MCF 10A (cell line): ENCODE results near the gene HOXA6. TPM values are rescaled to one million over a fixed set of nuclear protein-coding genes. Genes with fewer than 3 reads are reported as not detected.

Experiments
- BruUV-seq: library from RNA; stranded (reverse); fragments of 400-500 nt; replicated peaks from 2 replicates; lab custom pipeline; 2021; lab: Mats Ljungman, UMichigan
- CTCF ChIA-PET: fragments of 300-600 bp; sonication (Branson Sonifier 250); formaldehyde crosslinking; extraction: SDS; loops from one replicate; lab custom pipeline; 2021; ENCODE audit warnings: antibody characterized with exemption, inconsistent platforms; lab: Yijun Ruan, JAX
- POLR2A ChIA-PET: fragments of 300-600, 350-650 bp; sonication (Branson Sonifier 250); formaldehyde crosslinking; extraction: SDS; loops from one replicate; lab custom pipeline; 2020; ENCODE audit warnings: antibody characterized with exemption, inconsistent platforms; lab: Yijun Ruan, JAX
- DNase-seq: peaks from one replicate; pipeline ENCODE4 v3.0.0-alpha.2; 2018; ENCODE audit not compliant: unreplicated experiment
- H3K27ac Mint-ChIP-seq: one replicate; pipeline ENCODE4 v1.8.0; 2022; ENCODE audit warnings: mild to moderate bottlenecking, low read depth, mixed read lengths; ENCODE audit not compliant: unreplicated experiment
- H3K27me3 Mint-ChIP-seq: one replicate; pipeline ENCODE4 v1.8.0; 2022; ENCODE audit warnings: mixed read lengths; ENCODE audit not compliant: insufficient read depth, unreplicated experiment
- H3K36me3 Mint-ChIP-seq: one replicate; pipeline ENCODE4 v1.8.0; 2022; ENCODE audit warnings: mild to moderate bottlenecking, moderate library complexity, mixed read lengths; ENCODE audit not compliant: insufficient read depth, unreplicated experiment
- H3K4me1 Mint-ChIP-seq: one replicate; pipeline ENCODE4 v1.8.0; 2022; ENCODE audit warnings: mixed read lengths; ENCODE audit not compliant: insufficient read depth, unreplicated experiment
- H3K4me3 Mint-ChIP-seq: one replicate; pipeline ENCODE4 v1.8.0; 2022; ENCODE audit warnings: mild to moderate bottlenecking, moderate library complexity, mixed read lengths; ENCODE audit not compliant: unreplicated experiment
- H3K9me3 Mint-ChIP-seq: one replicate; pipeline ENCODE4 v1.8.0; 2022; ENCODE audit warnings: mixed read lengths; ENCODE audit not compliant: unreplicated experiment
- CTCF ChIP-seq: fragments of 200-600 bp; IDR thresholded peaks from one replicate; pipeline ENCODE4 v1.8.0; 2022; ENCODE audit warnings: antibody characterized with exemption, mild to moderate bottlenecking; ENCODE audit not compliant: unreplicated experiment
- intact Hi-C: fragments of 100-400 bp; cut with micrococcal nuclease; formaldehyde crosslinking; loops from 2 replicates; pipeline ENCODE4 v1.14.1; 2022
- total RNA-seq: library from RNA; stranded (reverse); gene quantifications from 2 replicates; pipeline ENCODE4 v1.2.3, GENCODE V29; 2022

HOXA6 gene
- total RNA-seq, 1 experiment from 2014 or later = 0.96 TPM

- H3K9me3 Mint-ChIP-seq = no peaks in the 10 kb centered on the region
- H3K27me3 Mint-ChIP-seq = peaks cover 2% of the 10 kb centered on the region
- BruUV-seq = no TSS peak
- no peak for TF ChIP-seq CTCF
- ChIA-PET POLR2A (no interaction called here), CTCF (interaction anchor here (0.5 to 2.2 kb wide), 5 partner anchors 18 to 414 kb away, joined by 3 to 6 read pairs (median 3); no protein-coding TSS in a partner anchor)
- H3K4me1 Mint-ChIP-seq = peaks cover 14% of the 10 kb centered on the region
- intact Hi-C loops = no loop called here
- DNase-seq = no peak
- H3K4me3 Mint-ChIP-seq = no peak overlapping the region
- H3K27ac Mint-ChIP-seq = no peak overlapping the region
- no peaks in the 10 kb centered on the region for H3K36me3 Mint-ChIP-seq
Observed at GRCh38 chr7:27189295-27189996, 41.9 kb upstream of the HOXA6 start.

GRCh38 chr7:27188386-27189294 lies 41.1 kb upstream of the HOXA6 start:
- ChIA-PET POLR2A (no interaction called here), CTCF (interaction anchor here (0.6 to 2.0 kb wide), 3 partner anchors 10 to 593 kb away, joined by 3 to 9 read pairs (median 3); no protein-coding TSS in a partner anchor)
- no peaks in the 10 kb centered on the region for H3K27me3 Mint-ChIP-seq
- DNase-seq = no peak
- H3K9me3 Mint-ChIP-seq = no peaks in the 10 kb centered on the region
- H3K36me3 Mint-ChIP-seq = no peaks in the 10 kb centered on the region
- no TSS peak for BruUV-seq
- H3K27ac Mint-ChIP-seq = no peak overlapping the region
- peaks cover 14% of the 10 kb centered on the region for H3K4me1 Mint-ChIP-seq
- no peak overlapping the region for H3K4me3 Mint-ChIP-seq
- intact Hi-C loops = no loop called here
- TF ChIP-seq CTCF = no peak

- intact Hi-C loops = no loop called here
- no peak for DNase-seq
- peaks cover 14% of the 10 kb centered on the region for H3K4me1 Mint-ChIP-seq
- H3K27me3 Mint-ChIP-seq = no peaks in the 10 kb centered on the region
- no peaks in the 10 kb centered on the region for H3K9me3 Mint-ChIP-seq
- no peak overlapping the region for H3K27ac Mint-ChIP-seq
- H3K36me3 Mint-ChIP-seq = no peaks in the 10 kb centered on the region
- ChIA-PET CTCF (interaction anchor here (0.6 to 2.0 kb wide), 3 partner anchors 8 to 260 kb away, joined by 3 to 15 read pairs (median 9); no protein-coding TSS in a partner anchor), POLR2A (no interaction called here)
- TF ChIP-seq CTCF = no peak
- no TSS peak for BruUV-seq
- no peak overlapping the region for H3K4me3 Mint-ChIP-seq
Observed at GRCh38 chr7:27187475-27188385, 40.2 kb upstream of the HOXA6 start.
